AG09309 (cell line): Measurements from ENCODE around the gene MED17.

Experiments used
- DNase-seq: peaks from one replicate; pipeline ENCODE4 v3.0.0-alpha.2; 2010; ENCODE audit warnings: low read depth
- H3K4me3 ChIP-seq: 2 replicates; pipeline ENCODE4 v1.5.1; 2011; ENCODE audit warnings: mild to moderate bottlenecking, low read depth, low read length, moderate library complexity; ENCODE audit not compliant: control insufficient read depth
- CTCF ChIP-seq: IDR thresholded peaks from 2 replicates; pipeline ENCODE4 v1.5.1; 2011; ENCODE audit warnings: mild to moderate bottlenecking, low read depth, low read length, inconsistent platforms; ENCODE audit not compliant: insufficient read depth, control insufficient read depth; ENCODE audit errors: missing control alignments

MED17 gene

DNA sequence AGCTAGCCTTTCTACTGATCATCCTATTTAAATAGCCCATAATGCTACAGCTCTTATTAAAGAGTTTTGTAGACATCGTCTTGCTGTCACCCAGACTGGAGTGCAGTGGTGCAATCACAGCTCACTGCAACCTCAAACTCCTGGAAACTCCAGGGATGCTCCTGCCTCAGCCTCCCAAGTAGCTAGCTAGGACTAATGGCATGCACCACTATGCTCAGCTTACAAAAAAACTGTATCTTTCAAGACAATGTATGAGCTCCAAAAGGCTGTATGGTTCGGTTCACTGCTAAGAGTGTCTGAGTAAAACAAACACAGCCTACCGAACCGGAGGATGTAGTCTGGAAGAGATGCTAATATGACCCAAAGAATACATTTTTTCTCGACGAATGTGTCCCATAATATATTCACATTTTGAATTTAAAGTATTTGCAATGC, 45.4 kb upstream of the MED17 start:
- no peak for DNase-seq
- TF ChIP-seq CTCF = no peak
- H3K4me3 ChIP-seq = peak overlapping the region; percentile 80

DNA sequence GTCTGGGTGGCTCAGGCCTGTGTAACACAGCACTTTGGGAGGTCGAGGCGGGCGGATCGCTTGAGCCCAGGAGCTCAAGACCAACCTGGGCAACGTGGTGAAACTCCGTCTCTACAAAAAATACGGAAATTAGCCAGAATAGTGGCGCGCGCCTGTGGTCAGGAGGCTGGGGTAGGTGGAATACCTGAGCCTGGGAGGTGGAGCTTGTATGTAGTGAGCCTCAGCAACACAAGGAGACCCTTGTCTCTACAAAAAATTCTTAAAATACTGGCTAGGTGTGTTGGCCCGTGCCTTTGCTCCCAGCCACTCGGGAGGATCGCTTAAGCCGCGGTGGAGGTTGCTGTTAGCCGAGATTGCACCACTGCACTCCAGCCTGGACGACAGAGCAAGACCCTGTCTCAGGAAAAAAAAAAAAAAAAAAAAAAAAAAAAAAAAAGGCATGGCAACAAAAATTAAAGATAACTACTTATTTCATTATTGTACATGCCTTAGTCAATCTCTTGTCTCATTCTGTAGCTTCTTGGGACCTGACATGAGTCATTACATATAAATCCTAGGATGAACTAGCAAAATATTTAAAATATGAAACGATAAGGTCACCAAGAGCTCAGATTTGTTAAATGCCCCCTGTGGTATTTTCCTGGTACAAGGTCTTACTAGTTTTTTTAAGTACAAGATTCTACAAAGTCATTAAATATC, 43.9 kb upstream of the MED17 start:
- TF ChIP-seq CTCF = no peak
- no peak for DNase-seq
- H3K4me3 ChIP-seq = peak overlapping the region; percentile 80

GRCh38 chr11:93740730-93741093, 43.4 kb upstream of the MED17 start:
- peak; percentile 16 for DNase-seq
- peak overlapping the region; percentile 80 for H3K4me3 ChIP-seq
- peak; percentile 4 for TF ChIP-seq CTCF

DNA sequence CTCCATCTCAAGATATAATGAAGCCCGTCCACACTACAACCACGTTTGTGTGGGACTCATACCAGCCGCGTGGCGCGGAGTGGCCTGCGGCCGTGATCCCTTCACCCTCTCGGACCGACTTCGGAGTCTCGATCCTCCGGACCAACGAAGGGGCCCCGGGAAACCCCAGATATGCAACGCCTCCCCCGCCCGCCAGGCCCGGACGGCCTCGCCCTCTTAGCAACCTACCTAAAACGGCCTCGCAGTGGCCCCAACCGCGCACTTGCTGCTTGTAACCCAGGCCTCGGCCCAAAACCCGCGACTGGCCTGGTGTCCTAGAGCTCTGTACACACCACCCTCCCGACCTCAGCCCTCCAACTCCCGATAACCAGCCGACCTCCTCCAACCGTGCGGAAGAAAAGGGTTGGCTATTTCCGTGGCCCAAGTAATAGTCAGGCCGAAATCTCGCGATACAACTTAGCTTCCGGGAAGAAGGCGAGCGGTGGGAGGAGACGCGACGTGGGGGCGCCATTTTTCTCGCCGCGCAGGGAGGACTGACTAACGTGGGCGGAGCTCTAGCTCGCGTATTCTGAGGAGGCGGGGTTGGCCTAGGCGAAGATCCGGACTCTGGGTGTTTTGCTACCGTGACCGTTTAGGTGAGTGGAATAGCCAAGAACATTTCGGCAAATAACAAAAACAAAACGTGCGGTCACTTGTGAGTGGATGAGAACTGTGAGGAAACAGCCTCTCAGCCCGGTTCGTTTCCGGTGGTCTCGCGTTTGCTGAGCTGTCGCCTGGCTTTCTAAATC, 42.8 kb upstream of the MED17 start, which contains the start of the genes C11orf54 and TAF1D:
Gene C11orf54, plus strand, starts transcription at position 579 of the 788 bp plus-strand sequence. CDS start 5,722 bp downstream, outside the sequence.
Gene TAF1D, minus strand, starts transcription at position 402 of the 788 bp plus-strand sequence. CDS start 2,191 bp downstream, outside the sequence.
- TF ChIP-seq CTCF = no peak
- peak; percentile 91 for DNase-seq
- H3K4me3 ChIP-seq = peak within 1 kb of the TSS; percentile 80

DNA sequence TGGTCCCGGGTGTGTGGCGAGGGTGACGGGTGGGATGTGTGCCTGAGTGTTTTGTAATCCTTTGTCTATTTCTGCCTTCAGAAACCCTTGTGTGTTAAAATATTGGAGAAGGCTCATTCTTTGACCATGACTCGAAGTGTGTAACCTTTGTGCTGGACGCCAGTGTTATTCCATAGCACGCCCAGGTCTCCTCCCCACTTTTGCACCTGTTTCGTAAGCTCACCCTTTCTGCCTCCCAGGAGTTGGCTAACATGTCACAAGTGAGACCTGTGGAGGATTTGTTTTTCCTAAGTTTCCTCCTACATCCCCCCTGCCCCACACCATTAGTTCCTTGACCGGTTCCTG, 42.2 kb upstream of the MED17 start:
- peak; percentile 17 for DNase-seq
- TF ChIP-seq CTCF = no peak
- H3K4me3 ChIP-seq = peak overlapping the region; percentile 80

DNA sequence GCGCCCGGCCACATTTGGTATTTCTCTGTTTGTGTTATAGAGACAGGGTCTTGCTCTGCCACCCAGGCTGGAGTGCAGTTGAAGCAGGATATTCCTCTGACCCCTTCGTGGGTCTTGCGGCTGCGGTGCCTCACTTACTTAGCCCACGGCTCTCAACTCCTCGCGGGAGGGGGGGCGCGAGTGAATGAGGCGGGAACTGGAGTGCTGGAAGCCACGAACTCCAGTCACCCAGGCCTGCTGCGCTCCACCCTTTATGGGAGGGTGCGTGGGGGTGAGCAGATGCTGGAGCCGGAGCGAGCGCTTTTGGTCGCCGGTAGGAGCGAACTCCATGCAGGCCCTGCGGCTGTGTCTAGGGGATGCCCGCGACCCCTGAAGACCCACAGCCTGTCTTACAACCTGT, 40.8 kb upstream of the MED17 start:
- no peak overlapping the region for H3K4me3 ChIP-seq
- TF ChIP-seq CTCF = no peak

More for the DNA sequence above, 40.8 kb upstream of the MED17 start:
- no peak for DNase-seq
